ENCODE measurements around the gene ASPG. TPM values are rescaled to one million over a fixed set of nuclear protein-coding genes. Genes with fewer than 3 reads are reported as not detected.

The ASPG gene
- polyA plus RNA-seq, 1 experiment = 0.12 TPM

GRCh38 chr14:104086661-104087461, 1.4 kb downstream of the ASPG start:
- Histone ChIP-seq H3K4me3 (ENCODE audit: low read depth, low read length) (no peak overlapping the region), H3K27me3 (ENCODE audit: control insufficient read depth, insufficient read depth, low read length) (no peaks in the 10 kb centered on the region), H3K36me3 (ENCODE audit: control insufficient read depth, insufficient read depth, low read length) (no peaks in the 10 kb centered on the region)
- DNase-seq (ENCODE audit: low read depth) = no peak
- ChIA-PET CTCF (interaction anchor here (0.9 to 4.4 kb wide), 2 partner anchors 10 to 477 kb away, joined by 3 to 35 read pairs; no protein-coding TSS in a partner anchor), POLR2A (interaction anchor here (0.6 kb wide), 1 partner anchor 573 kb away, joined by 4 read pairs; no protein-coding TSS in a partner anchor)
- no peak for TF ChIP-seq CTCF (IDR thresholded peaks at IDR 0.05; ENCODE audit: insufficient read depth, low read depth, low read length)

GRCh38 chr14:104087505-104087904, 2.0 kb downstream of the ASPG start:
- TF ChIP-seq CTCF (IDR thresholded peaks at IDR 0.05; ENCODE audit: insufficient read depth, low read depth, low read length) = no peak
- CTCF ChIA-PET = interaction anchor here (0.9 to 4.4 kb wide), 2 partner anchors 10 to 476 kb away, joined by 3 to 35 read pairs; no protein-coding TSS in a partner anchor
- no peak for DNase-seq (ENCODE audit: low read depth)
- Histone ChIP-seq H3K36me3 (ENCODE audit: control insufficient read depth, insufficient read depth, low read length) (no peaks in the 10 kb centered on the region), H3K27me3 (ENCODE audit: control insufficient read depth, insufficient read depth, low read length) (no peaks in the 10 kb centered on the region), H3K4me3 (ENCODE audit: low read depth, low read length) (no peak overlapping the region)
- POLR2A ChIA-PET = interaction anchor here (0.6 kb wide), 1 partner anchor 572 kb away, joined by 4 read pairs; no protein-coding TSS in a partner anchor

GRCh38 chr14:104087981-104088850, 2.7 kb downstream of the ASPG start:
- CTCF ChIA-PET = interaction anchor here (0.9 to 4.4 kb wide), 2 partner anchors 11 to 476 kb away, joined by 3 to 35 read pairs; no protein-coding TSS in a partner anchor
- no peak for TF ChIP-seq CTCF (IDR thresholded peaks at IDR 0.05; ENCODE audit: insufficient read depth, low read depth, low read length)
- H3K36me3 ChIP-seq (ENCODE audit: control insufficient read depth, insufficient read depth, low read length) = no peaks in the 10 kb centered on the region
- POLR2A ChIA-PET = no interaction called here
- H3K27me3 ChIP-seq (ENCODE audit: control insufficient read depth, insufficient read depth, low read length) = no peaks in the 10 kb centered on the region
- DNase-seq (ENCODE audit: low read depth) = no peak
- no peak overlapping the region for H3K4me3 ChIP-seq (ENCODE audit: low read depth, low read length)

GRCh38 chr14:104090071-104090748, 4.7 kb downstream of the ASPG start:
- DNase-seq (ENCODE audit: low read depth) = no peak
- H3K27me3 ChIP-seq (ENCODE audit: control insufficient read depth, insufficient read depth, low read length) = no peaks in the 10 kb centered on the region
- TF ChIP-seq CTCF (IDR thresholded peaks at IDR 0.05; ENCODE audit: insufficient read depth, low read depth, low read length) = no peak
- ChIA-PET CTCF (interaction anchor here (4.4 kb wide), 1 partner anchor 13 kb away, joined by 35 read pairs; no protein-coding TSS in a partner anchor), POLR2A (no interaction called here)
- H3K36me3 ChIP-seq (ENCODE audit: control insufficient read depth, insufficient read depth, low read length) = no peaks in the 10 kb centered on the region
- H3K4me3 ChIP-seq (ENCODE audit: low read depth, low read length) = no peak overlapping the region
